Glutamatergic neuron (in vitro differentiated cells): ENCODE data around the gene SPATA21. TPM values are rescaled to one million over a fixed set of nuclear protein-coding genes. Genes with fewer than 3 reads are reported as not detected.

Experiments
- DNase-seq: peaks from one replicate; pipeline ENCODE4 v3.0.0; 2022
- H3K27ac Mint-ChIP-seq: one replicate; pipeline ENCODE4 v1.8.0; 2020; ENCODE audit warnings: mild to moderate bottlenecking, mixed read lengths, inconsistent platforms; ENCODE audit not compliant: unreplicated experiment
- H3K27me3 Mint-ChIP-seq: one replicate; pipeline ENCODE4 v1.8.0; 2020; ENCODE audit warnings: mild to moderate bottlenecking, moderate library complexity, mixed read lengths, inconsistent platforms; ENCODE audit not compliant: unreplicated experiment
- H3K36me3 Mint-ChIP-seq: one replicate; pipeline ENCODE4 v1.8.0; 2020; ENCODE audit warnings: mild to moderate bottlenecking, mixed read lengths, inconsistent platforms; ENCODE audit not compliant: unreplicated experiment
- H3K4me1 Mint-ChIP-seq: one replicate; pipeline ENCODE4 v1.8.0; 2020; ENCODE audit warnings: mild to moderate bottlenecking, low read depth, mixed read lengths, inconsistent platforms; ENCODE audit not compliant: unreplicated experiment
- H3K4me3 Mint-ChIP-seq: one replicate; pipeline ENCODE4 v1.8.0; 2020; ENCODE audit warnings: mild to moderate bottlenecking, mixed read lengths, inconsistent platforms; ENCODE audit not compliant: unreplicated experiment
- H3K9me3 Mint-ChIP-seq: one replicate; pipeline ENCODE4 v1.8.0; 2020; ENCODE audit warnings: mild to moderate bottlenecking, moderate library complexity, mixed read lengths, inconsistent platforms; ENCODE audit not compliant: unreplicated experiment
- CTCF ChIP-seq: fragments of 200-600 bp; sonication (generic); IDR thresholded peaks from one replicate; pipeline ENCODE4 v1.5.0; 2021; ENCODE audit not compliant: partially characterized antibody, unreplicated experiment
- total RNA-seq: library from RNA; stranded (reverse); fragmentation: NEBNext Ultra II Directional; extraction: Animal tissue kit (Norgen Biotek cat#: 25700); gene quantifications from one replicate; pipeline ENCODE4 v1.2.1, GENCODE V29; 2021; ENCODE audit not compliant: unreplicated experiment

The SPATA21 gene
- total RNA-seq, 1 donor from 2014 or later = not detected

GRCh38 chr1:16394977-16395376 is 42.2 kb downstream of the SPATA21 start:
- Mint-ChIP-seq H3K4me1 (peaks cover 36% of the 10 kb centered on the region), H3K4me3 (no peak overlapping the region), H3K27ac (no peak overlapping the region), H3K9me3 (peaks cover 7% of the 10 kb centered on the region), H3K27me3 (peaks cover 6% of the 10 kb centered on the region), H3K36me3 (no peaks in the 10 kb centered on the region)
- DNase-seq = no peak
- no peak for TF ChIP-seq CTCF

GRCh38 chr1:16393570-16394521 is 43.4 kb downstream of the SPATA21 start:
- no peak for TF ChIP-seq CTCF
- peaks cover 7% of the 10 kb centered on the region for H3K9me3 Mint-ChIP-seq
- peaks cover 33% of the 10 kb centered on the region for H3K4me1 Mint-ChIP-seq
- no peak for DNase-seq
- no peaks in the 10 kb centered on the region for H3K36me3 Mint-ChIP-seq
- peaks cover 5% of the 10 kb centered on the region for H3K27me3 Mint-ChIP-seq
- H3K27ac Mint-ChIP-seq = no peak overlapping the region
- no peak overlapping the region for H3K4me3 Mint-ChIP-seq

- TF ChIP-seq CTCF = no peak
- H3K36me3 Mint-ChIP-seq = no peaks in the 10 kb centered on the region
- H3K4me3 Mint-ChIP-seq = no peak overlapping the region
- H3K27ac Mint-ChIP-seq = no peak overlapping the region
- H3K4me1 Mint-ChIP-seq = peaks cover 27% of the 10 kb centered on the region
- no peaks in the 10 kb centered on the region for H3K27me3 Mint-ChIP-seq
- H3K9me3 Mint-ChIP-seq = peaks cover 1% of the 10 kb centered on the region
- DNase-seq = no peak
Measured at GRCh38 chr1:16392740-16393569, 44.3 kb downstream of the SPATA21 start.

GRCh38 chr1:16391411-16391810 is 45.8 kb downstream of the SPATA21 start:
- H3K27ac Mint-ChIP-seq = no peak overlapping the region
- H3K27me3 Mint-ChIP-seq = no peaks in the 10 kb centered on the region
- no peak overlapping the region for H3K4me3 Mint-ChIP-seq
- H3K36me3 Mint-ChIP-seq = no peaks in the 10 kb centered on the region
- DNase-seq = no peak
- peaks cover 24% of the 10 kb centered on the region for H3K4me1 Mint-ChIP-seq
- H3K9me3 Mint-ChIP-seq = peaks cover 1% of the 10 kb centered on the region
- no peak for TF ChIP-seq CTCF
